OCI-LY1 (cell line): ENCODE measurements around the gene GALNT10.

Experiments
- H2AFZ ChIP-seq: fragments of 200-600 bp; sonication (generic), shearing (Covaris generic); 2 replicates; pipeline ENCODE4 v1.6.0; 2014; ENCODE audit warnings: antibody characterized with exemption, mild to moderate bottlenecking, low read length
- H3F3A ChIP-seq: fragments of 200-600 bp; sonication (generic), shearing (Covaris generic); 2 replicates; pipeline ENCODE4 v1.6.0; 2014; ENCODE audit warnings: mild to moderate bottlenecking, antibody characterized with exemption, low read length, moderate library complexity; ENCODE audit not compliant: insufficient read depth
- H3K27ac ChIP-seq: fragments of 200-600 bp; sonication (generic); 2 replicates; pipeline ENCODE4 v1.5.1; 2014; ENCODE audit warnings: low read length, mixed run types, mild to moderate bottlenecking, low read depth; ENCODE audit not compliant: poor library complexity, severe bottlenecking
- H3K27me3 ChIP-seq: fragments of 200-600 bp; sonication (generic); 2 replicates; pipeline ENCODE4 v1.6.0; 2014; ENCODE audit warnings: antibody characterized with exemption, mild to moderate bottlenecking, low read length, moderate library complexity; ENCODE audit not compliant: insufficient read depth
- H3K36me3 ChIP-seq: fragments of 200-600 bp; sonication (generic); 2 replicates; pipeline ENCODE4 v1.6.1; 2014; ENCODE audit warnings: mild to moderate bottlenecking, antibody characterized with exemption, low read length, moderate library complexity, mixed read lengths; ENCODE audit not compliant: insufficient read depth
- H3K4me1 ChIP-seq: fragments of 200-600 bp; sonication (generic); 2 replicates; pipeline ENCODE4 v1.5.1; 2014; ENCODE audit warnings: mild to moderate bottlenecking, low read length, moderate library complexity; ENCODE audit not compliant: insufficient read depth, severe bottlenecking
- H3K4me2 ChIP-seq: fragments of 200-600 bp; sonication (generic), shearing (Covaris generic); 2 replicates; pipeline ENCODE4 v1.6.1; 2014; ENCODE audit warnings: low read length
- H3K4me3 ChIP-seq: fragments of 200-600 bp; sonication (generic); 2 replicates; pipeline ENCODE4 v1.5.1; 2014; ENCODE audit warnings: low read length, low read depth, mild to moderate bottlenecking, mixed read lengths; ENCODE audit not compliant: poor library complexity, severe bottlenecking
- H3K79me2 ChIP-seq: fragments of 200-600 bp; shearing (Covaris generic); 2 replicates; pipeline ENCODE4 v1.6.1; 2016; ENCODE audit warnings: mixed run types, low read length, mixed read lengths; ENCODE audit not compliant: insufficient read depth
- H3K9ac ChIP-seq: fragments of 200-600 bp; sonication (generic), shearing (Covaris generic); 2 replicates; pipeline ENCODE4 v1.6.1; 2014; ENCODE audit warnings: mild to moderate bottlenecking, low read length, mixed read lengths
- H3K9me2 ChIP-seq: fragments of 200-600 bp; sonication (generic), shearing (Covaris generic); 2 replicates; pipeline ENCODE4 v1.6.1; 2014; ENCODE audit warnings: low read depth, mild to moderate bottlenecking, low read length, mixed read lengths
- H3K9me3 ChIP-seq: fragments of 200-600 bp; shearing (Covaris generic); 2 replicates; pipeline ENCODE4 v1.6.1; 2014; ENCODE audit warnings: low read length, mixed read lengths
- H4K20me1 ChIP-seq: fragments of 200-600 bp; sonication (generic), shearing (Covaris generic); 2 replicates; pipeline ENCODE4 v1.6.0; 2016; ENCODE audit warnings: mild to moderate bottlenecking, low read length; ENCODE audit not compliant: insufficient read depth
- EZH2 ChIP-seq: fragments of 200-600 bp; sonication (generic), shearing (Covaris generic); IDR thresholded peaks from 2 replicates; pipeline ENCODE4 v1.8.0; 2017; ENCODE audit warnings: borderline replicate concordance, mixed run types, mild to moderate bottlenecking, antibody characterized with exemption, low read length, moderate library complexity, mixed read lengths
- TF ChIP-seq, protein P1 (sequence below): fragments of 200-600 bp; sonication (generic), shearing (Covaris generic); IDR thresholded peaks from 2 replicates; pipeline ENCODE4 v1.5.1; 2017; ENCODE audit warnings: mild to moderate bottlenecking, antibody characterized with exemption, low read length, moderate library complexity, mixed read lengths

Gene GALNT10

DNA sequence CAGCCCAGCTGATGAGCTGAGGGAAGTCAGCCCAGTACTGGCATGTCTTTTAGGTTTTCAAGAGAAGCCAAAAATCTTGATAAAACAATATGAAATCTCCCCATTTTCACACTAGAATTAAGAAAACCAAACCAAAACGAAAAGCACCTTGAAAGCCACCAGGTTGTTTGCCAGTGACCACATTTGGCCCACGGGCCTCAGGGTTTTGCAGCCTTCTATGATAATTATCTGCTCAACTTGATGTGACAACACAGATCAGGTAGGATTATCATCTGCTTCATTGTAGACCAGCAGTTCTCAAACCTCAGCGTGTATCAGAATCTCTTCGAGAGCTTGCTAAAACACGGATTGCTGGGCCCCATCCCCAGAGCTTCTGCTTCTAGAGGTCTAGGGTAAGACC is 101.4 kb downstream of the GALNT10 start:
- no peaks in the 10 kb centered on the region for H3K27me3 ChIP-seq
- TF ChIP-seq EZH2 = no peak
- TF ChIP-seq, protein P1, sequence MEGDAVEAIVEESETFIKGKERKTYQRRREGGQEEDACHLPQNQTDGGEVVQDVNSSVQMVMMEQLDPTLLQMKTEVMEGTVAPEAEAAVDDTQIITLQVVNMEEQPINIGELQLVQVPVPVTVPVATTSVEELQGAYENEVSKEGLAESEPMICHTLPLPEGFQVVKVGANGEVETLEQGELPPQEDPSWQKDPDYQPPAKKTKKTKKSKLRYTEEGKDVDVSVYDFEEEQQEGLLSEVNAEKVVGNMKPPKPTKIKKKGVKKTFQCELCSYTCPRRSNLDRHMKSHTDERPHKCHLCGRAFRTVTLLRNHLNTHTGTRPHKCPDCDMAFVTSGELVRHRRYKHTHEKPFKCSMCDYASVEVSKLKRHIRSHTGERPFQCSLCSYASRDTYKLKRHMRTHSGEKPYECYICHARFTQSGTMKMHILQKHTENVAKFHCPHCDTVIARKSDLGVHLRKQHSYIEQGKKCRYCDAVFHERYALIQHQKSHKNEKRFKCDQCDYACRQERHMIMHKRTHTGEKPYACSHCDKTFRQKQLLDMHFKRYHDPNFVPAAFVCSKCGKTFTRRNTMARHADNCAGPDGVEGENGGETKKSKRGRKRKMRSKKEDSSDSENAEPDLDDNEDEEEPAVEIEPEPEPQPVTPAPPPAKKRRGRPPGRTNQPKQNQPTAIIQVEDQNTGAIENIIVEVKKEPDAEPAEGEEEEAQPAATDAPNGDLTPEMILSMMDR = no peak
- no peaks in the 10 kb centered on the region for H4K20me1 ChIP-seq
- H3K9me3 ChIP-seq = no peaks in the 10 kb centered on the region
- no peak overlapping the region for H3K27ac ChIP-seq
- no peak overlapping the region for H3K9ac ChIP-seq
- H3K79me2 ChIP-seq = no peaks in the 10 kb centered on the region
- H3K4me1 ChIP-seq = no peaks in the 10 kb centered on the region
- H3K4me3 ChIP-seq = no peak overlapping the region
- no peak overlapping the region for H2AFZ ChIP-seq
- no peaks in the 10 kb centered on the region for H3F3A ChIP-seq
- no peaks in the 10 kb centered on the region for H3K36me3 ChIP-seq
- no peaks in the 10 kb centered on the region for H3K9me2 ChIP-seq
- H3K4me2 ChIP-seq = no peak overlapping the region

DNA sequence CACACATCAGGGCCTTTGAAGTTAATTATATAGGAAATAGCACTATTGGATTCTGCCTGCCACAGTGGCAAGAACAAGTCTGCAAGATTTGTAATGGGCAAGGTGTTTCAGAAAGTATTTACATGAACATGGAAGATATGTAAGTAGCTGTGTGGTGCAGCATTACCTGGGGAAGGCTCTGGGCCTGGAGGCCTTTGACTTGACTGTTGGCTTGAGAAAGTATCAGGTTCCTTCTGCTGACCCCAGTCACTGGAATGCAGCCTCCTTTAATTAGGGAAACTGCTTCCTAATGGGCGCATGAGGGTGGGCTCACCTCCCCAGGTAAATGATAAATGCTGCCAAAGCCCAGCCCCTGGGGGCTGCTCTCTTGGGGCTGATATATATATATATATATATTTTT is 102.7 kb downstream of the GALNT10 start:
- Histone ChIP-seq H2AFZ (no peak overlapping the region), H3K79me2 (no peaks in the 10 kb centered on the region), H3K4me1 (no peaks in the 10 kb centered on the region), H3K9ac (no peak overlapping the region), H3K9me3 (no peaks in the 10 kb centered on the region), H3K27ac (no peak overlapping the region), H3K4me2 (no peak overlapping the region), H3K27me3 (no peaks in the 10 kb centered on the region), H3K4me3 (no peak overlapping the region), H3K9me2 (no peaks in the 10 kb centered on the region), H3F3A (no peaks in the 10 kb centered on the region), H4K20me1 (no peaks in the 10 kb centered on the region), H3K36me3 (no peaks in the 10 kb centered on the region)
- TF ChIP-seq, protein P1 = no peak
- TF ChIP-seq EZH2 = no peak

DNA sequence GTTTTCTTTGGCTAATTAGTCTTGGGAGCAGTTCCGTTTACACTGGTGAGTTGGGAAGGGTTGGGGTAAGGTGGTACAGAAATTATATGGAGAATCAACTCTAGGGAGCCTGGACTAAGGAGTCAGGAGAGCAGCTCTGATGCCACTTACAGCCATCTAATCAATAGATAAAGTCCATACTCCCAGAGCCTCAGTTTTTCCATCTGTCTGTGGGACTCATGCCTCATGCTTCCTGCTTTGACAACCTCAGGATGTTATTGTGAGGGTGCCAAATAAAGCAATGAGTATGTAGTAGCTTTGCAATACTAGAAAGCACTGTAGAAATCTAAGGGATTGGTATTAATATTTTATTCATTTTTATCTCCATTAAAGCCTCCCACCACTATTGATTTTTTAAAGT is 105.0 kb downstream of the GALNT10 start:
- Histone ChIP-seq H3K4me2 (no peak overlapping the region), H3K27me3 (no peaks in the 10 kb centered on the region), H3K79me2 (no peaks in the 10 kb centered on the region), H3F3A (no peaks in the 10 kb centered on the region), H3K36me3 (no peaks in the 10 kb centered on the region), H4K20me1 (no peaks in the 10 kb centered on the region), H3K27ac (no peak overlapping the region), H3K4me1 (no peaks in the 10 kb centered on the region), H3K9me2 (no peaks in the 10 kb centered on the region), H3K4me3 (no peak overlapping the region), H2AFZ (no peak overlapping the region), H3K9me3 (no peaks in the 10 kb centered on the region), H3K9ac (no peak overlapping the region)
- TF ChIP-seq, protein P1 = no peak
- TF ChIP-seq EZH2 = no peak
